Midbrain (tissue), 1 donor: ENCODE data around the gene PALMD.

Experiments
- DNase-seq: peaks from one replicate; lab custom pipeline; 2025; lab: John Stamatoyannopoulos, UW

Gene PALMD

DNA sequence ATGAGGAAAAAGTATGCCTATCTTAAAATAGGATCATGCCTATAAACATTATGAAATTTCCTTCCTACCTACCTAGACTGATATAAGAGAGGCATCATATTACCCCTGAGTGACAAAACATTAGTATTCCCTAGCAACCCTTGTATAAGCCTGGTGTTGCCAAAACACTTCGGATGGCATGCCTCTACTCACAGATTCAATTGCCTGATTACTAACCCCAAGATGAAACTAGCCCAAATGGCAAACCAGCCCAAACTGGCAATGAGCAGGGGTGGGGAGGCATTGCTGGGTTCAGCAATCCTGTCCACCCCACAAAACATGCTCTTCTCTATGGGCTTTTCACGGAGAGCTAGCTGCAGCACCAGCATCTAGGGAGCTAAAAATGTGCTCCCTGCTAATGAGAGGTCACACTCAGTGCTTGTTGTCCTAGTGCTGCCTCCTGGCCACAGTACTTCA is 13.9 kb downstream of the PALMD start:
- no peak for DNase-seq

DNA sequence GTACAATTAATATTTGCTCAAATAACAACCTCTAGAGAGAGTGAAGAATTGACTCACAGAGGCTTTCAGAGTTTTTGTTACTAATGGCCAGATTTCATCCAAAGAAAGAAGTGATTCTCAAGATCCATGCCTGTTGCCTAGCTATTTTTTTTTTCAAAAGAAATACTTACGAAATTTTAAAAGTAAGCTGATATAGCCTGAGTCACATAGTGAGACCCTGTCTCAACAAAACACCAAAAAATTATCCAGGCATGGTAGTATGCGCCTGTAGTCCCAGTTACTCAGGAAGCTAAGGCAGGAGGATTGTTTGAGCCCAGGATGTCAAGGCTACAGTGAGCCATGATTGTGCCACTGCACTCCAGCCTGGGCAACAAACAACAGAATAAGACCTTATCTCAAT is 14.6 kb downstream of the PALMD start:
- no peak for DNase-seq

DNA sequence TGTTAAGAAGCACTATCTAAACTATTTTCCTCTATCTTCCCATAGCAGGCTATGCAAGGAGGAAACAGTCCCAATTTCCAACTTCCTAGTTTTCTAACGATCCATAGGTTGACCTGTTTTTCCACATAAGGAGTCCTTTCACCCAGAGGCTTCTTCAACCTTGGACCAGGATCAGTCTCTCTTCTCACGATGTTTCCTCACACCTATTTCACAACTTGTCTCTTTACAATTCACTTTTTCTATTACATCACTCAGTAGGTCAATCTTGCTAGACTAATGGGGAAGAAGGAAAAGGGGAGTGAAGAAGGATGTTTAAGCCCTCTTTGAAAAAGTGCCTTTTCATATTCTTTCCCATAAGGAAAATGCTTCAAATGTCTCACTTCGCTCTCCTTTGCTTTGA is 15.9 kb downstream of the PALMD start:
- DNase-seq: no peak

DNA sequence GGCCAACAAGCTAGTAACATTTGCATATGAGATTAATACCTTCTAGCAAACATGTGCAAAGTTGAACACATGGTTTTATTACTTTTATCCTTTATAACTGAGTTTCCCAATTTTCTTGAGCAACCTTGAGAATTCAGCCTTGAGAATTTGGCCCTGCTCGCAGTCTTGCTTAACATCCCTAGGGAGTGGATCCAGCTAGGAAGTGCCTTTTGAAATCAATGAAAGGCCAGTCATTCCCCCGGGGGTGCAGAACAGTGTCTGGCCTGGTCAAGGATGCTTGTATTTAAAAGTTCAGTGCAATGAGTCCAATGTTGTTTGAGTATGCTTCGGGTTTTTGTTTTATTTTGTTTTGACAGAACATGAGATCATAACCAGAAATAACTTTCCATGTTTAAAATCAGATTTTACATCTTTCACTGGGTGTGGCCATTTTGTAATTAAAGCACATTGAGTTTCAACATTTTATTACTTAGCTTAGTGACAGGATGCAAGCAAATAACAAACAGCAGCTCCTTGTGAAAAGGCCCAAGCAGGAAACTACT is 16.7 kb downstream of the PALMD start:
- peak; percentile 36 for DNase-seq

DNA sequence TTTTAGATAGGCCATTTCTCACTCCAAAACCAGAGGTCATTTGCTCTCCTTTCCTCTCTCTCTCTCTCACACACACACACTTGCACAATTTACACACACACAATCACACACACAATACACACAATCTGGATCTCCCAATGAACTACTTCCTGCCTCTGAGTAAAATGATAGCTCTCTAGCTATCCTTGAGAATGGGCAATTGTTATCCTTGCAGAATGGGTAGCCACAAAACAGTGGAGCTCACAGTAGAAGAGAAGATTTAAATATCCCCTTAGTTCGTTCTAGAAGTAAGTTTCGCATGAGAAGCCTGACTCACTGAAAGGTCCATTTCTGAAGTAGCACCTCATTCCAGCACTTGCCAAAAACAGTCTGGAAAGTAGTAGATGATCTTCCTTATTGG is 17.6 kb downstream of the PALMD start:
- no peak for DNase-seq

GRCh38 chr1:99665212-99665611 is 19.3 kb downstream of the PALMD start:
- DNase-seq: no peak

GRCh38 chr1:99669376-99669775 is 23.5 kb downstream of the PALMD start:
- no peak for DNase-seq

DNA sequence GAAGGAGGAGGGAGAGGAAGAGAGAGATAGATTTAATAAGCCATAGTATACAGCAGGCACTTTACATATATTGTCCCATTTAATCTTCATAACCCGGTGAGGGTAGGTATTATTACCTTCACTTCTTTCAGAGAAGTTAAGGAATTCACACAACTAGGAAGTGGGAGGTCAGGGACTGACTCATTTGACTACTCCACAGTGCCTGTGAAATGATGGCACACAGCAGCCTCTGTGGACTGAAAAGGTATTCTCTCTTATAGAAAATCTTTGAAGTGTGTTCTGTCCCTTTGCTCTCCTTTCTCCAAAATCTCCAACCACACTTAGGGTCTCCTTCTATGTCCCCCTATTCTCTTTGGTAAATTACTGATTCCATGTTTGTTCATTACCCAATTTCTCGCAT is 23.9 kb downstream of the PALMD start:
- no peak for DNase-seq

DNA sequence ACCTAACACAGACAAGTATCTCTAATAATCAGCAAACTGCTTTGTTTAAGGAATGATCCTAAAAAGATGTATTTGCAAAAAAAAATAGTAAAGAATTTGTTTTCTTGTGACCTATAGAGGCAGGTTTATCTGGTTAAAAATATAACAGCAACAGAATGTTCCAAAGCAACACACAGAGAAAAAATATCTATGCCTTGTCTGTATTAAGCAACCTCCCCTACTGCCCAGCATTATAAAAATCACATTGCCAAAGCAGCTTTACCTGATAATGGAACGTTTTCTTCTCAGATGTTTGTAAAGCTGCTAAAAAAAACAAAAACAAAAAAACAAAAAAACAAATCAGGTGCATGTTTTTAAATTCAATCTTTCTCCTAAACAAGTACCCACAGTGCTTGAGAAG is 24.7 kb downstream of the PALMD start:
- DNase-seq: no peak

GRCh38 chr1:99672038-99672437 is 26.1 kb downstream of the PALMD start:
- DNase-seq: no peak

DNA sequence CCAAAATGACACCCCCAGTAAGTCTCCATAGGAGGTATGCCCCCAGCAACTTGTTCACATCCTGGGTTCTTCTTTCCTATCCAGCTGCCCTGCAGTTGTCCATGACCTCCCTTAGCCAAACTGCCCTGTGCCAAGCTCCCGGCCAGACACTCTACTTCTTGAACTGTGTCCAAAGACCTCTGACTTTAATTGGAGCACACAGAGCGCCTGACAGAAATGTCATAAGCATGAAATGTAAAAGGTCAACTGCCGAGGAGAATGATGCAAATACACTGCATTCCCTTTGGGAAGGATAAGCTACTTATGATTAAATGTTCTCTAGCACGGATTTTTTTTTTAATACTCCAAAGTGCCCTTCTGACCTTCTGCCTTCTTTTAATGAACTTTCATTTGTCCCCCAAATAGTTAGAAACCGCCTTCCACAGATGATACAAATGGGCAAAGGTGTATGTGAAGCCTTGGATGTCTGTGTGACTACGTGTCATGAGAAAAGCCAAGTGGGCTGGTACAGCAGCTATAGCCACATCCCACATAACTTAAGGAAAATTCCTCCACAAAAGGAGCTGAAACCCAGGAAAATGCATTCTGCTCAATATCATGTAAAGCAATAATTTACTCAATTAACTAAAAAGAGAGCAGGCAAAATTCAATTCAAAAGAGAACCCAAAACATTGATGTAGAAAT is 26.8 kb downstream of the PALMD start:
- DNase-seq: no peak

DNA sequence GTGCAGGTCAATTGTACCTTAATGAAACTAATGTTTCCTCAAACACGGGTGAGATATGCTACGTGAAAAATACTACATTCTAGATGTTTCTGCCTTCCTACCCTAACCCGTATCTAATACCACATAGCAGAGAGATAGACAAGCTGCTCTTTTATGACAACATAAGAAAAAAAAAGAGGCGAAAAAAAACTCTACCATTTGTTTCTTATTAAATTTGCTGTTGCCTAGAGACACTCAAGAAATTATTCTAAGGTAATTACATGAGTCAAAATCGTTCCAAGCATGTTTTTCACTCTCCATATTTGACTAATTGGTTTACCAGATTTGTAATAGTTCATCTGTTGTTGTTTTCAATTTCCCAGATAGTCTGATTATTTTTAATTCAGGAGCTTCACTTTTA is 27.4 kb downstream of the PALMD start:
- no peak for DNase-seq

DNA sequence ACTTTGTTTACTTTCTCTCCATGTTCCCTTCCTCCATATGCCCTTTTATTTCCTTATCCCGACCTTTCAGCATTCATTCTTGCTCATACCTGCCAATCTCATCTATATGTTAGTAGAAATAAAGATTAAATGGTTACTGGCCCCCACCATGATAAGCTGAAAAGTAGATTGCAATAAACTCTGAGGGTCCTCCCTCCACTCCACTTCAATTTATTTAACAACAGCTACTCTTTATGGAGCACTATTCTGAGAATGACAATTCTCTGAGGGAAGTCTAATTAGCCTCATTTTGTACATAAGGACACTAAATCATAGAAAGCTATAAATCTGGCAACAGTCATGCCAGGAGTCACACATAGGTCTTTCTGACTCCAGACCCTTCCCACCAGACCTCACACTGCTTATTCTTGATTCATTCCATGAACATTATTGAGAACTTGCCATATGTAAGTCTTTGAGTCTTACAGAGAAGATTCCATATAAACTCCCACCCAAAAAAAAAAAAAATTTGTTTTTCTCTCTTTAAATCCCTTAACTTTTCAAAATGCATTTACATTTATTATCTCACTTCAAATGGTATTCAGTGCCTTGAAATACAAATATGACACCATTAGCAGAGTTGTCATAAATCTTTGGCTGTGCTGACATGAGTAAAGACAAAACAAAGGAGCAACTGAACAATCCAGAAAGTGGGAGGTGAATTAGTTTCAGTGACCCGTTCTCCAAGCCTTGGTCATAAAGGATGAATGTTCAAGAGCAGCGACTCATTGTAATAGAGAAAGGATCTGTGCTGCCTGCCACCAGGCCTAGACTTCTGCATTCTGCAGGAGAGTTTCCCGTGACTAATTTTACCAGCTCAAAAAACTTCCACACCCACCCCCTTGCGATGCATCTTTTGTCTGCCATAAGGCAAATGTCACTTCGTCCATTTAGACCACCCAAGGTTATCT is 28.5 kb downstream of the PALMD start:
- DNase-seq: no peak

DNA sequence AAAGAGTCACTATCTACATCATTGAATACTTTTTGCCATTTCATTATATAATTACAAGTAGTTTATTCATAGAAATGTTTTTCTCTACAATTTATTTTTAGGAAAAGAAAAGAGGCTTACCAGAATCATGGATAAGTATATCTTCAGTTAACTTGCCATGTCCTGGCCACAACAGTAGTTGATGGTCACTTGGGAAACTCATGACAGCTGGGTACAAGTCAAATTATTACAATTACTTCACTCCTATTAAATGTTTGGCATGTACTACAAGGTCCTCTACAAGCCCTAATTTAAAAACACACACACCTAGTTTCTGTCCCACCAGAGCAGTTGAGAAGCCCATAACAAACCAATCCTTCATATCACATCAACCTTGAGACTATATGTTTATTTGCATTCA is 29.4 kb downstream of the PALMD start:
- no peak for DNase-seq

DNA sequence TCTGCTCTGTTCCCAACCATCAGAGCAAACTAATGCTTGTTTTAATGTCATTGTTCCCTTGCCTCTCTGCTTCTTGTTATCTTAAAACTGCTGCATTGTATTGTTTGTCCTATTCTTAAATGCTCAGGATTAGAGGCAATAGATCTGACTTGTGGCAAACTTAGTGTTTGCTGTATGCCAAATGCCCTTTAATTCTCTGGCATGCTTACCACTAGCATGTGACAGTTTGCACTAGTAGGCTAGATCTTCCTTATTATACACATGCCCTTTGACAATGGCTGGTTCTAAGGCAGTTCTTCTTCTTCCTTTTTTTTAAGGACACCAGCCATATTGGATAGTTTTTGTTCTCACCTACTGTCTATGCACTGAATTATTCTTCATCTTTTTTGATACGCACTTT is 30.1 kb downstream of the PALMD start:
- no peak for DNase-seq

DNA sequence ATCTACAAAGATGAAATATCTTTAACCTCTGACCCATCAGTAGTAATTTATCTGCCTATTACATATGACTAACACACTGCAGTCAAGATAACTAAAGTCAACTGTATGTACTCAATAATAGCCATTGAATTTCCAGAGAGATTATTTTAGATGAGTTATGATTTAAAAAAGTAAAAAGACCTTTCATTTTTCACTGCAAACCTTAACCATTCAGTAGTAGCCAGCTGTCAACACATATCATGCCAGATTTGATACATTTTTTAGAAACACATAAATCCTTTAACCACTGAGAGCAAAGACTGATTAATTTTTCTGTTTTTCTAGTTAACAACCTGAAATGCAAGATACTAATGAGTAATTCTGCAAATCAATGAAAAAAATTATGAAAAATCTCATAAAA is 31.0 kb downstream of the PALMD start:
- DNase-seq: no peak

GRCh38 chr1:99677416-99677815 is 31.5 kb downstream of the PALMD start:
- DNase-seq: no peak

- DNase-seq: no peak
Observed at GRCh38 chr1:99680270-99680669, 34.4 kb downstream of the PALMD start.

DNA sequence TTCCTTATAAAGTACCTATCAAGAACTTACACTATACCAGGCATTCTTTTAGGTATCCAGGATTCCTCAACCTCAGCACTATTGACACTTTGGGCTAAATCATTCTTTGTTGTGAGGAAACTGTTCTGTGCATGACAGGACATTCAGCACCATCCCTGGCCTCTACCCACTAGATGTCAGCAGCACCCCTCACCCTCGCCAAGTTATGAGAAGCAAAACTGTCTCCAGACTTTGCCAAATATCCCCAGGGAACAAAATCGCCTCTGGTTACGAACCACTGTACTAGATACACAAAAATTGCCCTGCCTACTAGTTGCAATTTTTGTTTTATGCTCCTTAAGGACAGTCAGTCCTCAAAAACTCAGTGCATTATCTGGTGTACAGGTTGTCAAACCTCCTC is 35.7 kb downstream of the PALMD start:
- no peak for DNase-seq

DNA sequence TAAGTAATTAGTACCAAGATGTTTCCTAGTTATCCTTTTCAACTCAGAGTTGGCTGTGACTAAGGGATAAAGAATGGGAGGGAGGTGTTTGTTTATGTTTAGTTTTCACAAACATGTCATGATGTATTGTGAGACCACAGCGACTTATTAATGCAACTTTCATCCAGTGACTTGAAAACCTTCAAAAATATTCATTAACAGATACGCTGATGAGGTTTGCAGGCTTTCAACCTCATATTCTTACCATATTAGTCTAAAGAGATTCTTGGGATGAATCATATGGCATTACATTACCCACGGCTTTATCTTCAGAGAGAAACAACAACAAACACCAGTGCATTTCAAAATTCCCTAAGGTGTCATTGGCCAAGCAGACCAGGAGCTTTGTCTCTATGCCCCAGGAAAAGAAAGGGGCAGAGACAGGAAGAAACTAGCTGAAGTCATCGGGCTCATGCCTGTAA is 36.4 kb downstream of the PALMD start:
- no peak for DNase-seq

DNA sequence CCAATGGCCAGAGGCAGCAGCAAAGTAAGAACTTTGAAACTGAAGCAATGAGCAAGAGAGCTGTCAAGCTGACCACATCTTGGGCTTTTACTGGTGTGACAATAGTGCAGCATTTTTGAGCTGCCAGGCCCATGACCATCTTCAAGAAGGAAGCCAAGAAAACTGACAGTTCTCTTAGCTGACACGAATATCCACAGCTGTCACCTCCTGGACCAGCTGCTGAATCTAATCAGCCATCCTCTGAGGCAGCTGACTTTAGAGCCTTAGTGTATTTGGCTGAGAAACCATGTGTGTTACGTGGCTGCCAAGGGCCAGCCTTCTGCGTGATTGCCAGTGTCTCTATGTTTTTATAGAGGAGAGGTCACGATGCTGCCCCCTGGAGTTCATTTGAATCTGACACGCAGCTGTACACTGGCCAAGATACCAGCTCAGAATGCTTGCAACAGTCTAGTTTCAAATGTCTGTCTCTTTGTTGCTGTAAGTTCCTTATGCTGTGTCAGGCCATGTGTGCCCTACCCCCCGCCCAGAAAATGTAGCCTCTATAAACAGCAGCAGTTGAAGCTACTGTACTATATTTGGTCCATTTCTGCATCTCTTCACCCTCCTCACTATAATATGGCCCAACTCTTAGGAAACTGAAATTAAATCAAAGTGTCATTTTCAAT is 39.7 kb downstream of the PALMD start:
- peak; percentile 69 for DNase-seq

DNA sequence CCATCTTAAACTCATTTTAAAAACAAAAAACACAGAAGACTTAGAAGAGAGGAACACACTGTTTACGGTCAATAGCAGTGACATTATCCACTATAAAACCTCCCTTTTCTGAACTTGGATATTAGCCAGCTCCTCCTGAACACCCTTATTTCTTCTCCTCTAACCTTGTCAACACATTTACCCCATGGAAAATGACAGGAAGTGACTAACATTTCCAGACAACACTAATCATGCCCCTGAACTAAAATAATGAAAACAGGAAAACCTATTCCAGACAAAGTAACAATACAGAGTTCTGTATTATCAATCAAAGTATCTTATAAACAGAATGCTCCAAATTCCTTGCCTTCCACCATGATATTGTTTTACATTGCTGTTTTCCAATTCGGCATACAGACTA is 45.3 kb downstream of the PALMD start:
- no peak for DNase-seq
